Heart left ventricle (tissue), 13 donors: Measurements from ENCODE around the gene TASL.
"Not testable (repeated sequence)": the region's sequence is repeated elsewhere in the genome, so short reads cannot be mapped to it uniquely, and the experiment has no call there.

ENCODE experiments used
- POLR2A ChIP-seq, 2 donors: fragments of 450-650 bp; IDR thresholded peaks; one replicate each; pipeline ENCODE4 v1.6.1; 2017; ENCODE audit warnings: antibody characterized with exemption in 2 of 2, mild to moderate bottlenecking in 2 of 2, moderate library complexity in 2 of 2
- TF ChIP-seq, protein P1 (sequence below), 12 donors: fragments of 200-600 bp; sonication (generic) in 4 of 12; IDR thresholded peaks; one replicate each; pipeline versions ENCODE4 v1.5.0 to v1.8.0; 2018 to 2022; ENCODE audit warnings: antibody characterized with exemption in 12 of 12, mild to moderate bottlenecking in 5 of 12
- donor health status: ischemic (EF 13 %, LVEDD 7.1; RV severe dilation, severe dysfunction).
- donor health status: DM: no; HTN: yes; CAD: no.
- donor health status: DM: no; HTN: no; CAD: no.
- donor health status: ischemic (EF 25% LVEDD 6.9; RV normal size, moderate dysfunction).
- donor health status: ischemic (EF 25% LVEDD 5.7; RV mildly dilated, moderate dysfunction).
- donor health status: ischemic (EF 35%, LVEDD 5.7; RV mildly dilated, moderate dysfunction).
- donor health status: nonischemic (EF 11% LVEDD 7.7; RV severe dilation, severe dysfunction).
- donor health status: DM: yes; HTN: yes; CAD: no.
- donor health status: PGD.
- donor health status: ischemic (EF 29% LVEDD 5.4; RV normal size, mild dysfunction).
- donor health status: nonischemic (EF 23%, LVEDD 6.1; RV moderate dilation, normal function).

- TF ChIP-seq, protein P1, sequence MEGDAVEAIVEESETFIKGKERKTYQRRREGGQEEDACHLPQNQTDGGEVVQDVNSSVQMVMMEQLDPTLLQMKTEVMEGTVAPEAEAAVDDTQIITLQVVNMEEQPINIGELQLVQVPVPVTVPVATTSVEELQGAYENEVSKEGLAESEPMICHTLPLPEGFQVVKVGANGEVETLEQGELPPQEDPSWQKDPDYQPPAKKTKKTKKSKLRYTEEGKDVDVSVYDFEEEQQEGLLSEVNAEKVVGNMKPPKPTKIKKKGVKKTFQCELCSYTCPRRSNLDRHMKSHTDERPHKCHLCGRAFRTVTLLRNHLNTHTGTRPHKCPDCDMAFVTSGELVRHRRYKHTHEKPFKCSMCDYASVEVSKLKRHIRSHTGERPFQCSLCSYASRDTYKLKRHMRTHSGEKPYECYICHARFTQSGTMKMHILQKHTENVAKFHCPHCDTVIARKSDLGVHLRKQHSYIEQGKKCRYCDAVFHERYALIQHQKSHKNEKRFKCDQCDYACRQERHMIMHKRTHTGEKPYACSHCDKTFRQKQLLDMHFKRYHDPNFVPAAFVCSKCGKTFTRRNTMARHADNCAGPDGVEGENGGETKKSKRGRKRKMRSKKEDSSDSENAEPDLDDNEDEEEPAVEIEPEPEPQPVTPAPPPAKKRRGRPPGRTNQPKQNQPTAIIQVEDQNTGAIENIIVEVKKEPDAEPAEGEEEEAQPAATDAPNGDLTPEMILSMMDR (IDR thresholded peaks at IDR 0.05): not testable (repeated sequence)
- TF ChIP-seq POLR2A (IDR thresholded peaks at IDR 0.05): not testable (repeated sequence)
These were observed 23.0 kb upstream of the TASL start for GRCh38 chrX:30600269-30601176.
